Measurements from ENCODE around the gene ZEB1. TPM values are rescaled to one million over a fixed set of nuclear protein-coding genes. Genes with fewer than 3 reads are reported as not detected.

Gene ZEB1
- total RNA-seq, 2 donors from 2014 or later: 0.84 TPM

GRCh38 chr10:31296754-31297153 is 22.3 kb upstream of the ZEB1 start:
- Mint-ChIP-seq H3K27me3 (ENCODE audit: insufficient read depth) (no peaks in the 10 kb centered on the region), H3K4me3 (no peak overlapping the region), H3K27ac (no peak overlapping the region), H3K9me3 (no peaks in the 10 kb centered on the region), H3K4me1 (no peaks in the 10 kb centered on the region), H3K36me3 (ENCODE audit: low read depth) (no peaks in the 10 kb centered on the region)
- Histone ChIP-seq H3K27me3 (ENCODE audit: control insufficient read depth, insufficient read depth, low read length, poor library complexity, severe bottlenecking) (no peaks in the 10 kb centered on the region), H3K4me1 (ENCODE audit: control insufficient read depth, insufficient read depth, low read length) (no peaks in the 10 kb centered on the region), H3K9me3 (ENCODE audit: control insufficient read depth, low read length) (no peaks in the 10 kb centered on the region), H3K27ac (ENCODE audit: low read depth, low read length) (no peak overlapping the region), H3K4me3 (ENCODE audit: low read length) (no peak overlapping the region), H3K9ac (ENCODE audit: extremely low read depth, low read length, poor library complexity, severe bottlenecking) (no peak overlapping the region), H3K36me3 (ENCODE audit: control insufficient read depth, insufficient read depth, low read length) (no peaks in the 10 kb centered on the region)
- DNase-seq: no peak
- TF ChIP-seq CTCF (conservative IDR thresholded peaks at IDR 0.05): no peak
- 96% methylated on average over 1 of the region's 1 CpG; no CpG with 5 or more reads in 1 of the 2 experiments for WGBS, 2 experiments (ENCODE audit: insufficient coverage in 1 of 2, insufficient read length in 1 of 2)

GRCh38 chr10:31299119-31299518 is 19.9 kb upstream of the ZEB1 start:
- Histone ChIP-seq H3K4me1 (ENCODE audit: control insufficient read depth, insufficient read depth, low read length) (no peaks in the 10 kb centered on the region), H3K9me3 (ENCODE audit: control insufficient read depth, low read length) (no peaks in the 10 kb centered on the region), H3K9ac (ENCODE audit: extremely low read depth, low read length, poor library complexity, severe bottlenecking) (no peak overlapping the region), H3K4me3 (ENCODE audit: low read length) (no peak overlapping the region), H3K27ac (ENCODE audit: low read depth, low read length) (no peak overlapping the region), H3K27me3 (ENCODE audit: control insufficient read depth, insufficient read depth, low read length, poor library complexity, severe bottlenecking) (no peaks in the 10 kb centered on the region), H3K36me3 (ENCODE audit: control insufficient read depth, insufficient read depth, low read length) (no peaks in the 10 kb centered on the region)
- Mint-ChIP-seq H3K36me3 (ENCODE audit: low read depth) (no peaks in the 10 kb centered on the region), H3K9me3 (no peaks in the 10 kb centered on the region), H3K4me1 (no peaks in the 10 kb centered on the region), H3K4me3 (no peak overlapping the region), H3K27me3 (ENCODE audit: insufficient read depth) (no peaks in the 10 kb centered on the region), H3K27ac (no peak overlapping the region)
- DNase-seq: no peak
- 40% methylated on average over 1 of the region's 1 CpG; no CpG with 5 or more reads in 1 of the 2 experiments for WGBS, 2 experiments (ENCODE audit: insufficient coverage in 1 of 2, insufficient read length in 1 of 2)
- no peak for TF ChIP-seq CTCF (conservative IDR thresholded peaks at IDR 0.05)

GRCh38 chr10:31303212-31303611 is 15.8 kb upstream of the ZEB1 start:
- no peak overlapping the region for H3K4me3 Mint-ChIP-seq
- H3K4me1 Mint-ChIP-seq: no peaks in the 10 kb centered on the region
- WGBS, 2 experiments (ENCODE audit: insufficient coverage in 1 of 2, insufficient read length in 1 of 2): 83 to 100% methylated on average over 2 to 3 of the region's 3 CpGs

More at GRCh38 chr10:31303212-31303611, 15.8 kb upstream of the ZEB1 start:
- Histone ChIP-seq H3K9me3 (ENCODE audit: control insufficient read depth, low read length) (no peaks in the 10 kb centered on the region), H3K4me1 (ENCODE audit: control insufficient read depth, insufficient read depth, low read length) (no peaks in the 10 kb centered on the region), H3K27ac (ENCODE audit: low read depth, low read length) (no peak overlapping the region), H3K27me3 (ENCODE audit: control insufficient read depth, insufficient read depth, low read length, poor library complexity, severe bottlenecking) (no peaks in the 10 kb centered on the region), H3K36me3 (ENCODE audit: control insufficient read depth, insufficient read depth, low read length) (no peaks in the 10 kb centered on the region), H3K9ac (ENCODE audit: extremely low read depth, low read length, poor library complexity, severe bottlenecking) (no peak overlapping the region), H3K4me3 (ENCODE audit: low read length) (no peak overlapping the region)
- no peaks in the 10 kb centered on the region for H3K36me3 Mint-ChIP-seq (ENCODE audit: low read depth)
- TF ChIP-seq CTCF (conservative IDR thresholded peaks at IDR 0.05): no peak
- no peaks in the 10 kb centered on the region for H3K27me3 Mint-ChIP-seq (ENCODE audit: insufficient read depth)
- H3K27ac Mint-ChIP-seq: no peak overlapping the region
- no peak for DNase-seq
- H3K9me3 Mint-ChIP-seq: no peaks in the 10 kb centered on the region

All from endodermal cell (in vitro differentiated cells).